Measurements from ENCODE around the gene TMEM50B.

DNA sequence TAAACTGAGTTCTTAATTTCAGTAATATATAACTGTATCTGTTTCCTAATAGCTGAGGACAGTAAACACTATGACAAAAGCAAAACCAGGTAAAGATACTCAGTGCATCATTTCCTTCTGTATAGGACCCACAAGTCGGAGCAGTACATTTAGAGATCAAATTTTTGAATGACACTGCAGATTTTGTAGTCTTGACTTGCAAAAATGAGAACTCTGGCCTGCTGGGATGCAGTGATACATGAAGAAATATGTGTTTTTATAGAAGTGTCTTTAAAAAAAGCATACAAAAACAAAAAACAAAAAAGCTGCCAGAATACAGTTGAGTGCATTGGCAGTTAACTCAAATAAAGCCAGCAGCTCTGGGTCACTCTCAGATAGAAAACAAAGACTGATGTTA, 43.2 kb upstream of the TMEM50B start:
- no peak for TF ChIP-seq POLR2AphosphoS5 (IDR thresholded peaks at IDR 0.05)
- TF ChIP-seq, protein P1, sequence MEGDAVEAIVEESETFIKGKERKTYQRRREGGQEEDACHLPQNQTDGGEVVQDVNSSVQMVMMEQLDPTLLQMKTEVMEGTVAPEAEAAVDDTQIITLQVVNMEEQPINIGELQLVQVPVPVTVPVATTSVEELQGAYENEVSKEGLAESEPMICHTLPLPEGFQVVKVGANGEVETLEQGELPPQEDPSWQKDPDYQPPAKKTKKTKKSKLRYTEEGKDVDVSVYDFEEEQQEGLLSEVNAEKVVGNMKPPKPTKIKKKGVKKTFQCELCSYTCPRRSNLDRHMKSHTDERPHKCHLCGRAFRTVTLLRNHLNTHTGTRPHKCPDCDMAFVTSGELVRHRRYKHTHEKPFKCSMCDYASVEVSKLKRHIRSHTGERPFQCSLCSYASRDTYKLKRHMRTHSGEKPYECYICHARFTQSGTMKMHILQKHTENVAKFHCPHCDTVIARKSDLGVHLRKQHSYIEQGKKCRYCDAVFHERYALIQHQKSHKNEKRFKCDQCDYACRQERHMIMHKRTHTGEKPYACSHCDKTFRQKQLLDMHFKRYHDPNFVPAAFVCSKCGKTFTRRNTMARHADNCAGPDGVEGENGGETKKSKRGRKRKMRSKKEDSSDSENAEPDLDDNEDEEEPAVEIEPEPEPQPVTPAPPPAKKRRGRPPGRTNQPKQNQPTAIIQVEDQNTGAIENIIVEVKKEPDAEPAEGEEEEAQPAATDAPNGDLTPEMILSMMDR (IDR thresholded peaks at IDR 0.05): no peak
